Breast epithelium (tissue), 3 donors: ENCODE measurements around the gene FUT3.

Experiments used
- CTCF ChIP-seq, 3 donors: fragments of 450-650 bp; IDR thresholded peaks; one replicate each; pipeline ENCODE4 v1.5.1; 2016 to 2017; ENCODE audit warnings: antibody characterized with exemption in 3 of 3, mild to moderate bottlenecking in 3 of 3, moderate library complexity in 3 of 3
- POLR2AphosphoS5 ChIP-seq, 3 donors: sonication (generic); formaldehyde crosslinking; IDR thresholded peaks; one replicate each; pipeline ENCODE4 v1.6.1; 2017; ENCODE audit warnings: antibody characterized with exemption in 3 of 3

GRCh38 chr19:5899728-5900526 is 48.7 kb upstream of the FUT3 start:
- TF ChIP-seq CTCF (IDR thresholded peaks at IDR 0.05) (no peak), POLR2AphosphoS5 (IDR thresholded peaks at IDR 0.05) (no peak)
